Urinary bladder (tissue), 4 donors: ENCODE data around the gene PLS3. TPM values are rescaled to one million over a fixed set of nuclear protein-coding genes. Genes with fewer than 3 reads are reported as not detected.
"Not testable (repeated sequence)": the region's sequence is repeated elsewhere in the genome, so short reads cannot be mapped to it uniquely, and the experiment has no call there.

ENCODE experiments used
- DNase-seq: peaks from one replicate; pipeline ENCODE4 v3.0.0-alpha.2; 2015; ENCODE audit errors: extremely low spot score
- H3K27ac ChIP-seq: one replicate; pipeline ENCODE4 v1.5.1; 2013; ENCODE audit warnings: low read depth, mild to moderate bottlenecking, moderate library complexity
- H3K36me3 ChIP-seq: one replicate; pipeline ENCODE4 v1.6.1; 2013; ENCODE audit warnings: mild to moderate bottlenecking, moderate library complexity; ENCODE audit not compliant: insufficient read depth
- H3K4me1 ChIP-seq: one replicate; pipeline ENCODE4 v1.6.1; 2013; ENCODE audit warnings: mild to moderate bottlenecking, moderate library complexity; ENCODE audit not compliant: insufficient read depth
- H3K4me3 ChIP-seq: one replicate; pipeline ENCODE4 v1.5.1; 2013; ENCODE audit warnings: low read depth, low read length
- WGBS: extraction: QIAGEN DNeasy Blood & Tissue Kit; methylation state at CpG from one replicate; pipeline ENCODE4 v1.1.7; 2013; 5-methylcytosine and 5-hydroxymethylcytosine counted together
- polyA plus RNA-seq: library from polyadenylated mRNA; stranded (reverse); fragments of 200-250 nt; gene quantifications from one replicate; pipeline ENCODE4 v1.2.3, GENCODE V29; 2013
- total RNA-seq: library from RNA; depleted of rRNA; stranded (reverse); fragments of >200 nt; gene quantifications from one replicate; pipeline ENCODE4 v1.2.3, GENCODE V29; 2014
- donor health status: healthy with polysubstance abuse.
- donor health status: healthy.

Gene PLS3, protein sequence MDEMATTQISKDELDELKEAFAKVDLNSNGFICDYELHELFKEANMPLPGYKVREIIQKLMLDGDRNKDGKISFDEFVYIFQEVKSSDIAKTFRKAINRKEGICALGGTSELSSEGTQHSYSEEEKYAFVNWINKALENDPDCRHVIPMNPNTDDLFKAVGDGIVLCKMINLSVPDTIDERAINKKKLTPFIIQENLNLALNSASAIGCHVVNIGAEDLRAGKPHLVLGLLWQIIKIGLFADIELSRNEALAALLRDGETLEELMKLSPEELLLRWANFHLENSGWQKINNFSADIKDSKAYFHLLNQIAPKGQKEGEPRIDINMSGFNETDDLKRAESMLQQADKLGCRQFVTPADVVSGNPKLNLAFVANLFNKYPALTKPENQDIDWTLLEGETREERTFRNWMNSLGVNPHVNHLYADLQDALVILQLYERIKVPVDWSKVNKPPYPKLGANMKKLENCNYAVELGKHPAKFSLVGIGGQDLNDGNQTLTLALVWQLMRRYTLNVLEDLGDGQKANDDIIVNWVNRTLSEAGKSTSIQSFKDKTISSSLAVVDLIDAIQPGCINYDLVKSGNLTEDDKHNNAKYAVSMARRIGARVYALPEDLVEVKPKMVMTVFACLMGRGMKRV
- total RNA-seq (245 TPM), polyA plus RNA-seq (74.4 TPM)

DNA sequence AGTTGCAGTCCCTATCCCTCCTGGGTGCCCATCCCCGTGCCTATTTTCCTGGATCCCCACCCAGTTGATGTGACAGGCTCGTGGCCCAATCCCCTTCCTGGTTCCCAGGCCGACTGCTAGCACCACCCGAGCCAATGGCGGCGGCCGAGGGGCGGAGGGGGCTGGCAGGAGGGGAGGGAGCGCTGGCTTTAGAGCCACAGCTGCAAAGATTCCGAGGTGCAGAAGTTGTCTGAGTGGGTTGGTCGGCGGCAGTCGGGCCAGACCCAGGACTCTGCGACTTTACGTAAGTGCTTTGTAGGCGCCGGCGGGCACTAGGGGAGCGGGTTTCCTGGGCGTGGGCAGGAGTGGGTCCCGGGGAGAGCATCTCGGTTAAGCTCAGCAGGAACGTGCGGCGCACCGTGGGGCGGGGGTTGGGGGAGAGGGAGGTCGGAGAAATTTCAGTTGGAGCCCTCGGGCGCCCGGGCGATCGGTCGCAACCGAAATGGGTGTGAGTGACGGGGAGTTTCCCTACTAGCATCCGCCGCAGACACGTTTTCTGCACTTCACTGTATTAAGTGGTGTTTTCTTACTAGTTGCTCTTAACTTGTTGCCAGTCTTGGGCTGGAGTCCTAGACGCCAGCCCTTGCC lies at the start of gene PLS3:
PLS3 (plus strand) TSS at position 197 of the 627 bp plus-strand sequence. CDS start 49,077 bp downstream, outside the sequence.
- Histone ChIP-seq H3K4me3 (peak within 1 kb of the TSS; percentile 75), H3K36me3 (no peaks in the 10 kb centered on the region), H3K27ac (peak within 1 kb of the TSS; percentile 90), H3K4me1 (no peaks in the 10 kb centered on the region)
- WGBS, result under 1% methylated on average over 40 of the region's 40 CpGs
- DNase-seq, result peak; percentile 64

DNA sequence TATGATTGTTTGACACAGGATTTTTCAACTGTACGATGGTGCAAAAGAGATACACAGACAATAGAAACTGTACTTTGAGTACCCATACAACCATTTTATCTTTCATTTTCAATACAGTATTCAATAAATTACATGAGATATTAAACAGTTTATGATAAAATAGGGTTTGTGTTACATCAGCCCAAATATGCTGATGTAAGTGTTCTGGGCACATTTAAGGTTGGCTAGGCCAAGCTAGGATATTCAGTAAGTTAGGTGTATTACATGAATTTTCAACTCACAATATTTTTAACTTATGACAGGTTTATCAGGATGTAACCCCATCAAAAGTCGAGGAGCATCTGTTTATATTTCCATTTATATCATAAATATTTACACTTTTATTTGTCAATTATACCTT lies 42.9 kb upstream of the PLS3 start:
- no peak overlapping the region for H3K27ac ChIP-seq
- no peak overlapping the region for H3K4me3 ChIP-seq
- 77% methylated on average over 2 of the region's 2 CpGs for WGBS
- no peak for DNase-seq
- H3K4me1 ChIP-seq, result no peaks in the 10 kb centered on the region
- H3K36me3 ChIP-seq, result no peaks in the 10 kb centered on the region

DNA sequence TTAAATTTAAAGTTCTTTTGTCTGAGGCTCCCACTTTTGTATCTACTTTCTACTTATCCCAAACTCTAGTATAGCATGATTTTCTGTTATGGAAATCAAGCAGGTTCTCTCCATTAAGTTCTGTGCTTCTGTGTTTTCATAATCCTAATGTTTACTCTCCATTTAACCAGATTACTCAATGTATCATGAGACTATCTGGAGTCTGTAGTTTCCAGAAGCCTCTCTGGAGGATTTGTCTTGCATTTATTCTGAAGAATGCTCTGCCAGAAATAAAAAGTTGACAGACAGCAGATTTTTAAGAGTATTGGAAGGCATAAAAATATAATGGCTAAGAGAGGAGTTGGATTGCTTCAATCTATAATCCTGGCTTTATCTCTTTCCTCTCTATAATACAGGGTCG lies 39.2 kb upstream of the PLS3 start:
- no peak overlapping the region for H3K27ac ChIP-seq
- H3K4me3 ChIP-seq, result no peak overlapping the region
- 56% methylated on average over 1 of the region's 1 CpG for WGBS
- H3K36me3 ChIP-seq, result no peaks in the 10 kb centered on the region
- no peak for DNase-seq
- H3K4me1 ChIP-seq, result no peaks in the 10 kb centered on the region

DNA sequence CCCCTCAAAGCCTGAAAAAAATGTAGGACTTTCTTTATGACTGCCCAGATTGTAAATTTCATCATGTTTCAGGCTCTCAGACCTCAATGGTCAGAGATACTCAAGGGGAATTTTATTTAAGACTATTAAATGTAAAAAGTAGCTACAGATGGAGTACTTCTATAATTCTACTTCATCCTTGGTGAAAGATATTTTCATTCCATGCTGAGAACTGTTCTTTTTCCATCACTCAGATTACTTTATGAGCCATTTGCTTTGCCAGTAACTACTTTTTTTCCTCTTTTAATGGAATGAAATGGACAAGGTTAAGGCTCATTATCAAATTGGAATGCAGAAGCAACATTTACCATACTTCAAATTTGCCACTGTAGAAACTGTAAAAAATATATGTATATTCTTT lies 38.0 kb upstream of the PLS3 start:
- Histone ChIP-seq H3K4me3 (no peak overlapping the region), H3K4me1 (no peaks in the 10 kb centered on the region), H3K36me3 (no peaks in the 10 kb centered on the region), H3K27ac (no peak overlapping the region)
- DNase-seq, result no peak

DNA sequence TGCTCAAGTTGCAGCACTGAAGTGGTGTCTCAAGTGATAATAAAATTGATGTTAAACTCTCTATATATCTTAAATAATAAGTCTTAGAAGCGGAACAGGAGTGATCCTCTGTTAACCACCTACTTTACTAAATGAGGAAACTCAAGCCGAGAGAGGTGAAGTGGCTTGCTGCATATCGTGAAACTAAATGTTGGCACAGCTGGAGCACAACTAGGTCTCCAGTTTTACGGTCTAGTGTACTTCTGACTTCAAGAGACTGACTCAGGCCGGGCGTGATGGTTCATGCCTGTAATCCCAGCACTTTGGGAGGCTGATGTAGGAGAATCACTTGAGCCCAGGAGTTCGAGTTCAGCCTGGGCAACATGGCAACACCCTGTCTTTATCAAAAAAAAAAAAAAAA lies 35.5 kb upstream of the PLS3 start:
- DNase-seq, result no peak
- 91% methylated on average over 7 of the region's 7 CpGs for WGBS
- no peaks in the 10 kb centered on the region for H3K4me1 ChIP-seq
- no peak overlapping the region for H3K4me3 ChIP-seq
- H3K36me3 ChIP-seq, result no peaks in the 10 kb centered on the region
- H3K27ac ChIP-seq, result no peak overlapping the region

DNA sequence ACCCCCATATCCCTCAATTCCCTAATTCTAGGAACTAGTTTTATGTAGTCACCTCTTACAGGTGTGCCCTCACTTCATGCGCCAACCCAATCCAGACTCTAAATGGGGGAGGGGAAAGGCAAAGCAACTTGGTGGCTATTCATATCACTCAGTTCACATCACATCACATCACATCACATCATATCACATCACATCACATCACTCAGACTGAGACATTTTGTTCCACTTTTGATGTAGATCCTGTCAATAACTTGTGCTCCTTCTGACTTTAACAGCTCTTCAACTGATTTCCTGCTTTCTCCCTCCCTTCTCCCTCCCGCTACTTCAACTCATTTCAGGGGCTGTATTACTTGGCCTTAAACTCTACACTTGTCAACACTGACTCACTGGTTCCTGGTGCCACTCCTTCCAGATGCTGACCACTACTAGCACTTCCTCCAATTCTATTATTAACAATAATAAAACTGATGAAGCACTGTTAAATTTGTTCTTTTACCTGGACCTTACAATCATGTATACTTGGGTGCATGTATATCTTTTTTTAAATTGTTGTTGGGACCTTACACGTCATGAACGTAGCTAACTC lies 29.1 kb upstream of the PLS3 start:
- no peaks in the 10 kb centered on the region for H3K4me1 ChIP-seq
- H3K4me3 ChIP-seq, result no peak overlapping the region
- 92% methylated on average over 4 of the region's 4 CpGs for WGBS
- no peak overlapping the region for H3K27ac ChIP-seq
- no peaks in the 10 kb centered on the region for H3K36me3 ChIP-seq
- DNase-seq, result no peak

DNA sequence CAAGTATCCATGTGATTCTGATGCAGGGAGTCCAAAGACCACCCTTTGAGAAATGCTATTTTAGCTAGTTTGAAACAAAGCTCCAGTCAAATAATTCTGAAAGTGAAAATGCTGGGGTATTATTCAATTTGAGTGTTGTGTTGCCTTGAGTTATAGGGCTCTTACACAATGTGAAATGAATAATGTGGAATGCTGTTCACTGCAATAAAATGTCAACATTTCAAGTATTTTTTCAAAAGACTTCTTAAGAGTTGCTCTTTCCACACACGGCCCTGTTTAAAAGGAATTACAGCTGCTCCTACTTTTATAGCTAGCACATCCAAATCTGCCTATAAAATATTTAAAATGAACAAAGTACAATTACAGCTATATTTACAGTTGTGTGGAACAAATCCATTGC lies 27.5 kb upstream of the PLS3 start:
- no peaks in the 10 kb centered on the region for H3K36me3 ChIP-seq
- H3K4me3 ChIP-seq, result no peak overlapping the region
- H3K4me1 ChIP-seq, result no peaks in the 10 kb centered on the region
- 44% methylated on average over 1 of the region's 1 CpG for WGBS
- peak; percentile 4 for DNase-seq
- H3K27ac ChIP-seq, result no peak overlapping the region

DNA sequence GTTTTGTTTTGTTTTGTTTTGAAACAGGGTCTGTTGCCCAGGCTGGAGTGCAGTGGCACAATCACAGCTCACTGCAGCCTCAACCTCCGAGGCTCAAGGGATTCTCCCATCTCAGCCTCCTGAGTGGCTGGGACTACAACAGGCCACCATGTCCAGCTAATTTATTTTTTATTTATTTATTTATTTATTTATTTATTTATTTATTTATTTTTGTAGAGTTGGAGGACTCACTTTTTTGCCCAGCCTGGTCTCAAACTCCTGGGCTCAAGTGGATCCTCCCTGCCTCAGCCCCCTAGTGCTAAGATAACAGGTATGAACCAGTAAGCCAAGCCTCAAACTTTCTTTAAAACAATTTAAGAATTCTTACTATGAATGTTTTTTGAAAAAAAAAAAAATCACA lies 26.6 kb upstream of the PLS3 start:
- H3K27ac ChIP-seq, result no peak overlapping the region
- DNase-seq, result no peak
- H3K36me3 ChIP-seq, result no peaks in the 10 kb centered on the region
- H3K4me1 ChIP-seq, result no peaks in the 10 kb centered on the region
- no peak overlapping the region for H3K4me3 ChIP-seq
- 100% methylated on average over 1 of the region's 1 CpG for WGBS

DNA sequence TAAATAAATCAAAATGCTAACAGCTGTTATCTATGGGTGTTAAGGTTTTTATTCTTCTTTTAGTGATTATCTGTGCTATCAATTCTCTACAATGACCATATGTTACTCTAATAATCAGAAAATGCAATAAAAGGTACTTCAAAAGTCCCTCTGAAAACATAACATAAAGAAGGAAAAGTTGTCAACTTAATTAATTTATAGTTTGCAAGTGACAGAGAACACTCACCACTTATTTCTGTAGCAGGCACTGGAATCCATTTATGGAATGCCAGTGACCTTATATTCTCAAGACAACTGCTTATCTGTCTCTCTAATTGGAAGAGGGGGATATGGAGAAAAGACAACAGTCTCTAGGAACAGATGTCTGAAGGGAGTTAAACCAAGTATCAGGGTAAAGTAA lies 25.6 kb upstream of the PLS3 start:
- Histone ChIP-seq H3K36me3 (no peaks in the 10 kb centered on the region), H3K4me3 (no peak overlapping the region), H3K4me1 (no peaks in the 10 kb centered on the region), H3K27ac (no peak overlapping the region)
- DNase-seq, result no peak

DNA sequence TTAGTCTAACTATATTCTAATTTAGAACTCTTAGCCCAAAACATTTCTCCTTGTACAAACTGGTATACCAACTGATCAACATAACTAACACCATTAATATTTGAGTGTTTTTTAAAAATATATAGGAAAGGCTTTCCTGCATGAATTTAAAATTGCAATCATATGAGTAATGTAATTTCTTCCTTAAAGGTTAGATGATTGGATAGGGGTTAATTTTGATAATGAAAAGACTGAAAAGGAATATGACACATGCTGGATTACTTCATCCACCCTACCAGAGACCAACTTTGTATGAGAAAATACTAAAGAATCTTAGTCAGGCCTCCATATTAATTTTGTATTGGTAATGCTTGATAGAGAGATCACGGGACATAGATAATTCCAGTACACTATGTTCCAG lies 25.1 kb upstream of the PLS3 start:
- H3K4me3 ChIP-seq, result no peak overlapping the region
- H3K4me1 ChIP-seq, result no peaks in the 10 kb centered on the region
- DNase-seq, result no peak
- no peak overlapping the region for H3K27ac ChIP-seq
- WGBS, result 93% methylated on average over 1 of the region's 1 CpG
- H3K36me3 ChIP-seq, result no peaks in the 10 kb centered on the region

DNA sequence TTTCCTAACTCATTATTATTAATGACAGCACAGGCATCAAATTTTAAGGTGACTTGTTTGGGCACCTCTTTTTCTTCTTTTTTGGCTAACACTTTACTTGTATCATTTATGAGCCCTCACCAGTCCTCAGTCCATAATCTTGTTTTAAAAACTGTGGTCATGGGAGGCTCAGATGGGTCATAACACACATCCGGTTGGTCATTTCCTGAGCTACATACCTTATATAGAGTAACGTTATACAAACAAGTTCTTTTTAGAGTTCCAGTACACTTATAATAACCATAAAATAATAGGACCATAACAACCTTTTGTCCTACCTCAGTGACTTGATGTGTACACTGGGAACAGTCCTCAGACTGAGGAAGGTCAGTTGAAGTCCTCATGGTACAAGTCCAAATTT lies 21.1 kb upstream of the PLS3 start:
- H3K27ac ChIP-seq, result no peak overlapping the region
- WGBS, result 69% methylated on average over 2 of the region's 2 CpGs

DNA sequence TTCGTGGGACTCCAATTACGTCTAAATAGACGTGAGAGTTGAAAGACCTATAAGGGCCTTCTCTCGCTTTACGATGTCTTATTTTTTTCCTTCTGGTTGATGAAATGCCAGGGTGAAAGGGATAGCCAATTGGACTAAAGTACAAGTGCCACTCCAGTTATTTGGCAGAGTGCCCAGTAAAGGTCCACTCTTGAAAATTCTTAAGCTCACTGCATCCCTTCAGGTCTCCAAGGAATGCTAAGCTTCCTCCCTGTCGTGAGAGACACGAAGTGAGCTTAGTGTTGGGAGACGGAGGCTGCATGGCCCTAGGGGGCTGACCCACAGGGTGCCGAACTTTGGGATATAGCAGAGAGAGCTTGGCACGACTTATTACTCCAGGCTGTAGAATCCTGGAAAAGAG lies 19.9 kb upstream of the PLS3 start:
- H3K4me1 ChIP-seq, H3K27ac ChIP-seq, DNase-seq, H3K36me3 ChIP-seq, H3K4me3 ChIP-seq: not testable (repeated sequence)
- 87% methylated on average over 10 of the region's 10 CpGs for WGBS

More for the DNA sequence above, 21.1 kb upstream of the PLS3 start:
- no peaks in the 10 kb centered on the region for H3K4me1 ChIP-seq
- H3K36me3 ChIP-seq, result no peaks in the 10 kb centered on the region
- DNase-seq, result no peak
- no peak overlapping the region for H3K4me3 ChIP-seq

DNA sequence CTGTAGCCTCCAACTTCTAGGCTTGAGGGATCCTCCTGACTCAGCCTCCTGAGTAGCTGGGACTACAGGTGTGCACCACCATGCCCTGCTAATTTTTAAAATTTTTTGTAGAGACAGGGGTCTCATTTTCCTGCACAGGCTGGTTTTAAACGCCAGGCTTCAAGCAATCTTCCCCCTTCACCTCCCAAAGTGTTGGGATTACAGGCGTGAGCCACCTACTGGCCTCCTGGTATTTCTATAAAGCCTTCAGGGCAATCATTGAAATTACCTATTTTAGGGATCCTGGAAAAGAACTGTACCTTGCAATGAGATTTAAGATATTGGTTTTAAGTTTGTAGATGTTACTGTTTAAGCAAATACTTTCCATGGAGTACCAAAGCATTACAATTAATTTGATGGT lies 13.5 kb upstream of the PLS3 start:
- H3K27ac ChIP-seq, result no peak overlapping the region
- 89% methylated on average over 2 of the region's 2 CpGs for WGBS
- H3K4me3 ChIP-seq, result no peak overlapping the region
- H3K36me3 ChIP-seq, result no peaks in the 10 kb centered on the region
- DNase-seq, result no peak
- H3K4me1 ChIP-seq, result no peaks in the 10 kb centered on the region

DNA sequence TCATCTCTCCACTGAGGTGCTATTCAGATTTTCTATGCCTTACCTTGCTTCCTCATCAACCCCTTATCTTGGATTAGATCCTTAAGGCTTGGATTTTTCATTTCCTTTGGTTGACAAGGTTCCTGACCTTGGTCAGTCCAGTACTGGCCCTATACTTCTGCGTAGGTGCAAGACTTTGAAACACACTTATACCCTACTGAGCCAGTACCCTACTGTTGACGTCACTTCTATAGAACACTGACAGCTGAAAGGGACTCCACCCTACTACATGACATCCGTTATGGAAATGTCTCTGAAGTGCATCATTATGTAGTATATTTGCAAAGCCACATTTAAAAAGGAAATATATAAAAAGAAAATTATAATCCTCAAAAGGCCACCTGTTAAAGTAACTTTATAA lies 12.0 kb upstream of the PLS3 start:
- no peak overlapping the region for H3K4me3 ChIP-seq
- no peak for DNase-seq
- H3K36me3 ChIP-seq, result no peaks in the 10 kb centered on the region
- H3K4me1 ChIP-seq, result no peaks in the 10 kb centered on the region
- H3K27ac ChIP-seq, result no peak overlapping the region
- 84% methylated on average over 3 of the region's 3 CpGs for WGBS
